HepG2 (cell line): ENCODE data around the gene PIK3CB. TPM values are rescaled to one million over a fixed set of nuclear protein-coding genes. Genes with fewer than 3 reads are reported as not detected.

Experiments
- ATAC-seq: fragments of 200-7000 bp; cut with Tn5 transposase; 3 replicates; pipeline ENCODE4 v1.9.1; 2020; ENCODE audit warnings: mild to moderate bottlenecking, moderate library complexity
- BruUV-seq: library from RNA; stranded (reverse); fragments of 400-500 nt; replicated peaks from 2 replicates; lab custom pipeline; 2021; lab: Mats Ljungman, UMichigan
- CTCF ChIA-PET: fragments of 300-600 bp; formaldehyde crosslinking; extraction: SDS; loops from one replicate; lab custom pipeline; 2021; ENCODE audit warnings: low total read pairs, inconsistent platforms, low intra/inter-chr PET ratio; lab: Yijun Ruan, JAX
- POLR2A ChIA-PET: fragments of 350-600 bp; sonication (Branson Sonifier 250); formaldehyde crosslinking; loops from one replicate; lab custom pipeline; 2020; ENCODE audit warnings: antibody characterized with exemption, inconsistent platforms; lab: Yijun Ruan, JAX
- DNase-seq: peaks from one replicate; pipeline ENCODE4 v3.0.0-alpha.2; 2015; ENCODE audit warnings: low spot score
- FAIRE-seq: peaks from 3 replicates; lab custom pipeline; 2011; peaks lifted over from hg19 to GRCh38; lab: Jason Lieb, UNC
- H2AFZ ChIP-seq: one replicate; pipeline ENCODE4 v1.6.1; 2011; ENCODE audit warnings: low read length, inconsistent platforms
- H3K27ac ChIP-seq: fragments of 300-600 bp; 3 replicates; pipeline ENCODE4 v1.8.0; 2011; ENCODE audit warnings: mixed run types, mild to moderate bottlenecking, mixed read lengths, low read length, inconsistent platforms; ENCODE audit not compliant: insufficient read depth; ENCODE audit errors: extremely low read length
- H3K27me3 ChIP-seq, 2 experiments: fragments of 200-600 bp in 1 of 2; 2 replicates in 1 of 2; 3 replicates in 1 of 2; pipeline versions ENCODE4 v1.6.0 to v1.8.0; 2011; ENCODE audit warnings: low read length in 2 of 2, mild to moderate bottlenecking in 2 of 2, moderate library complexity in 2 of 2, inconsistent platforms in 1 of 2; ENCODE audit not compliant: insufficient read depth in 2 of 2, control insufficient read depth in 1 of 2
- H3K36me3 ChIP-seq, 2 experiments: fragments of 200-600 bp in 1 of 2; replicated peaks in 1 of 2; 2 replicates in 1 of 2; 3 replicates in 1 of 2; pipeline versions ENCODE4 v1.5.1 to v1.8.0; 2011; ENCODE audit warnings: low read length in 2 of 2, inconsistent platforms in 1 of 2; ENCODE audit not compliant: insufficient read depth in 2 of 2, control insufficient read depth in 1 of 2
- H3K4me1 ChIP-seq: 2 replicates; pipeline ENCODE4 v1.5.1; 2012; ENCODE audit warnings: low read length, inconsistent platforms; ENCODE audit not compliant: insufficient read depth
- H3K4me2 ChIP-seq: 2 replicates; pipeline ENCODE4 v1.6.0; 2011; ENCODE audit warnings: low read depth, low read length, inconsistent platforms
- H3K4me3 ChIP-seq, 3 experiments: fragments of 200-600 bp in 1 of 3; sonication (generic), shearing (Covaris generic) in 1 of 3; replicated peaks in 1 of 3; 2 replicates each; pipeline ENCODE4 v1.5.1; 2011 to 2016; ENCODE audit warnings: low read length in 3 of 3, inconsistent platforms in 2 of 3, low read depth in 2 of 3, mild to moderate bottlenecking in 2 of 3, control low read depth in 1 of 3, mixed read lengths in 1 of 3; ENCODE audit not compliant: insufficient read depth in 1 of 3
- H3K79me2 ChIP-seq: one replicate; pipeline ENCODE4 v1.6.1; 2011; ENCODE audit warnings: low read length, inconsistent platforms; ENCODE audit not compliant: insufficient read depth
- H3K9ac ChIP-seq: 2 replicates; pipeline ENCODE4 v1.6.0; 2011; ENCODE audit warnings: mild to moderate bottlenecking, low read depth, low read length, inconsistent platforms; ENCODE audit not compliant: insufficient read depth
- H3K9me3 ChIP-seq: 2 replicates; pipeline ENCODE4 v1.5.1; 2012; ENCODE audit warnings: mild to moderate bottlenecking, low read length
- H4K20me1 ChIP-seq: 2 replicates; pipeline ENCODE4 v1.6.0; 2011; ENCODE audit warnings: inconsistent platforms, mild to moderate bottlenecking, low read length, moderate library complexity; ENCODE audit not compliant: insufficient read depth
- BCL3 ChIP-seq: sonication (generic); formaldehyde crosslinking; IDR thresholded peaks from 2 replicates; pipeline ENCODE4 v1.5.1; 2020; ENCODE audit warnings: mild to moderate bottlenecking, missing genetic modification reagents, moderate library complexity
- GPN1 ChIP-seq: sonication (generic); formaldehyde crosslinking; IDR thresholded peaks from 2 replicates; pipeline ENCODE4 v1.5.1; 2020; ENCODE audit warnings: missing genetic modification reagents, borderline replicate concordance
- HNRNPK ChIP-seq: fragments of 200-400 bp; formaldehyde crosslinking; IDR thresholded peaks from 2 replicates; pipeline ENCODE4 v1.6.1; 2018; ENCODE audit warnings: low read length, low read depth, moderate library complexity, mild to moderate bottlenecking; ENCODE audit not compliant: poor library complexity, severe bottlenecking
- MEIS1 ChIP-seq: sonication (generic); formaldehyde crosslinking; IDR thresholded peaks from 2 replicates; pipeline ENCODE4 v1.9.0; 2021; ENCODE audit warnings: mild to moderate bottlenecking, missing genetic modification reagents, moderate library complexity, borderline replicate concordance
- RBFOX2 ChIP-seq: fragments of 200-400 bp; formaldehyde crosslinking; IDR thresholded peaks from 2 replicates; pipeline ENCODE4 v1.6.1; 2017; ENCODE audit warnings: low read depth, mild to moderate bottlenecking, low read length
- SALL1 ChIP-seq: sonication (generic); formaldehyde crosslinking; IDR thresholded peaks from 2 replicates; pipeline ENCODE4 v1.8.0; 2022; ENCODE audit warnings: mild to moderate bottlenecking, missing genetic modification reagents
- ZBED4 ChIP-seq: sonication (generic); formaldehyde crosslinking; IDR thresholded peaks from 2 replicates; pipeline ENCODE4 v1.4.0; 2020; ENCODE audit warnings: missing genetic modification reagents, borderline replicate concordance
- ZFX ChIP-seq: sonication (generic); formaldehyde crosslinking; IDR thresholded peaks from 2 replicates; pipeline ENCODE4 v1.4.0; 2020; ENCODE audit warnings: mild to moderate bottlenecking, low read depth, missing genetic modification reagents, moderate library complexity
- ZNF205 ChIP-seq: IDR thresholded peaks from 2 replicates; pipeline ENCODE4 v1.6.1; 2018; ENCODE audit warnings: missing biosample characterization, missing genetic modification reagents
- ZNF484 ChIP-seq: sonication (generic); formaldehyde crosslinking; IDR thresholded peaks from 2 replicates; pipeline ENCODE4 v1.5.1; 2020; ENCODE audit warnings: mild to moderate bottlenecking, low read depth, missing genetic modification reagents, borderline replicate concordance
- ZNF776 ChIP-seq: sonication (generic); formaldehyde crosslinking; IDR thresholded peaks from 2 replicates; pipeline ENCODE4 v1.4.0; 2020; ENCODE audit warnings: mild to moderate bottlenecking, missing genetic modification reagents
- WGBS: methylation state at CpG from one replicate; pipeline ENCODE4 v1.1.6; 2017; ENCODE audit warnings: low lambda C conversion rate; 5-methylcytosine and 5-hydroxymethylcytosine counted together
- in situ Hi-C: cut with HindIII; loops from 2 replicates; pipeline ENCODE4 v1.10.0; 2017; ENCODE audit warnings: low pct_unique_long_range_greater_than_20kb; ENCODE audit not compliant: extremely low pct_ligation_motif_present
- intact Hi-C: fragments of 100-400 bp; cut with micrococcal nuclease; formaldehyde crosslinking; loops from one replicate; pipeline ENCODE4 v1.10.0; 2022; ENCODE audit not compliant: unreplicated experiment
- polyA plus RNA-seq, 8 experiments: library from polyadenylated mRNA; depleted of rRNA in 3 of 8; stranded (reverse) in 7 of 8; unstranded in 1 of 8; fragments of >200 nt; fragmentation: Illumina TruSeq in 4 of 8; extraction: Trizol in 4 of 8; gene quantifications; 2 replicates each; pipeline versions ENCODE4 v1.2.1 to v1.2.3, GENCODE V29; 2011 to 2016; ENCODE audit warnings: low read depth in 4 of 8, missing spikeins in 1 of 8, mixed read lengths in 1 of 8; ENCODE audit not compliant: insufficient read depth in 1 of 8
- total RNA-seq, 5 experiments: library from RNA; depleted of rRNA; stranded (reverse); fragments of >200 nt; fragmentation: Illumina TruSeq; extraction: Trizol; gene quantifications; 2 replicates each; pipeline ENCODE4 v1.2.3, GENCODE V29; 2016; ENCODE audit warnings: low read depth in 1 of 5

Gene PIK3CB
- total and polyA plus RNA-seq, 2 of the 13 experiments (the other 11 are each of a cell fraction or from before 2014, with no cell fraction given) = 6.6 to 18.7 TPM

GRCh38 chr3:138861798-138862197, 27.1 kb upstream of the PIK3CB start:
- FAIRE-seq (no peak), ATAC-seq (no peak), DNase-seq (no peak)
- in situ Hi-C loops = no loop called here
- peak overlapping the region; percentile 93 for H3K27ac ChIP-seq
- no peaks in the 10 kb centered on the region for H4K20me1 ChIP-seq
- intact Hi-C loops = loop anchor here (2.0 kb wide), 1 partner anchor 53 kb away; no protein-coding TSS in a partner anchor
- ChIA-PET POLR2A (interaction anchor here (0.5 to 5.8 kb wide), 9 partner anchors 12 to 87 kb away, joined by 3 to 82 read pairs (median 19); partner anchors contain the start of gene PIK3CB), CTCF (no interaction called here)
- no peaks in the 10 kb centered on the region for H3K27me3 ChIP-seq
- H3K9ac ChIP-seq = peak overlapping the region; percentile 62
- no peaks in the 10 kb centered on the region for H3K79me2 ChIP-seq
- H3K4me1 ChIP-seq = peaks cover 82% of the 10 kb centered on the region
- H3K36me3 ChIP-seq = no peaks in the 10 kb centered on the region
- BruUV-seq = no TSS peak
- H3K9me3 ChIP-seq = no peaks in the 10 kb centered on the region
- peak overlapping the region; percentile 9 for H2AFZ ChIP-seq
- no peak overlapping the region for H3K4me3 ChIP-seq
- H3K4me2 ChIP-seq = peak overlapping the region; percentile 89; the same call in 1 of the 2 replicates
- WGBS = 87% methylated on average over 5 of the region's 5 CpGs
- TF ChIP-seq GPN1 (no peak), RBFOX2 (no peak), SALL1 (CRISPR knock-in tag) (peak; percentile 12; the same call in 1 of the 2 replicates), ZNF484 (CRISPR knock-in tag) (no peak), BCL3 (CRISPR knock-in tag) (0 out of 2 replicates have a peak, but pooled peaks have one; percentile 38), MEIS1 (CRISPR knock-in tag) (no peak)

GRCh38 chr3:138856799-138857198, 22.1 kb upstream of the PIK3CB start:
- DNase-seq (no peak), FAIRE-seq (no peak), ATAC-seq (no peak)
- Histone ChIP-seq H3K27me3 (no peaks in the 10 kb centered on the region), H3K79me2 (no peaks in the 10 kb centered on the region), H3K36me3 (no peaks in the 10 kb centered on the region), H3K27ac (no peak overlapping the region), H3K4me2 (no peak overlapping the region), H3K4me3 (no peak overlapping the region), H2AFZ (no peak overlapping the region), H3K9ac (no peak overlapping the region)
- WGBS = 97% methylated on average over 3 of the region's 3 CpGs
- no TSS peak for BruUV-seq
- ChIA-PET CTCF (no interaction called here), POLR2A (no interaction called here)
- in situ Hi-C loops = no loop called here
- intact Hi-C loops = no loop called here
- no peak for TF ChIP-seq ZFX
- no peak for TF ChIP-seq ZNF776 (CRISPR knock-in tag)
- TF ChIP-seq ZBED4 (CRISPR knock-in tag) = no peak
- TF ChIP-seq ZNF205 = no peak
- TF ChIP-seq HNRNPK = no peak
- TF ChIP-seq, all 625 proteins: peak for 0
- Histone ChIP-seq H3K4me1 (peaks cover 70% of the 10 kb centered on the region), H3K9me3 (no peaks in the 10 kb centered on the region), H4K20me1 (no peaks in the 10 kb centered on the region)
